HepG2 (cell line): ENCODE data around the gene PALMD. TPM values are rescaled to one million over a fixed set of nuclear protein-coding genes. Genes with fewer than 3 reads are reported as not detected.

ENCODE experiments used
- ATAC-seq: fragments of 200-7000 bp; cut with Tn5 transposase; 3 replicates; pipeline ENCODE4 v1.9.1; 2020; ENCODE audit warnings: mild to moderate bottlenecking, moderate library complexity
- BruUV-seq: library from RNA; stranded (reverse); fragments of 400-500 nt; replicated peaks from 2 replicates; lab custom pipeline; 2021; lab: Mats Ljungman, UMichigan
- CTCF ChIA-PET: fragments of 300-600 bp; formaldehyde crosslinking; extraction: SDS; loops from one replicate; lab custom pipeline; 2021; ENCODE audit warnings: low total read pairs, inconsistent platforms, low intra/inter-chr PET ratio; lab: Yijun Ruan, JAX
- POLR2A ChIA-PET: fragments of 350-600 bp; sonication (Branson Sonifier 250); formaldehyde crosslinking; loops from one replicate; lab custom pipeline; 2020; ENCODE audit warnings: antibody characterized with exemption, inconsistent platforms; lab: Yijun Ruan, JAX
- DNase-seq: peaks from one replicate; pipeline ENCODE4 v3.0.0-alpha.2; 2015; ENCODE audit warnings: low spot score
- FAIRE-seq: peaks from 3 replicates; lab custom pipeline; 2011; peaks lifted over from hg19 to GRCh38; lab: Jason Lieb, UNC
- H2AFZ ChIP-seq: one replicate; pipeline ENCODE4 v1.6.1; 2011; ENCODE audit warnings: low read length, inconsistent platforms
- H3K27ac ChIP-seq: fragments of 300-600 bp; 3 replicates; pipeline ENCODE4 v1.8.0; 2011; ENCODE audit warnings: mixed run types, mild to moderate bottlenecking, mixed read lengths, low read length, inconsistent platforms; ENCODE audit not compliant: insufficient read depth; ENCODE audit errors: extremely low read length
- H3K27me3 ChIP-seq, 2 experiments: fragments of 200-600 bp in 1 of 2; 2 replicates in 1 of 2; 3 replicates in 1 of 2; pipeline versions ENCODE4 v1.6.0 to v1.8.0; 2011; ENCODE audit warnings: low read length in 2 of 2, mild to moderate bottlenecking in 2 of 2, moderate library complexity in 2 of 2, inconsistent platforms in 1 of 2; ENCODE audit not compliant: insufficient read depth in 2 of 2, control insufficient read depth in 1 of 2
- H3K36me3 ChIP-seq, 2 experiments: fragments of 200-600 bp in 1 of 2; replicated peaks in 1 of 2; 2 replicates in 1 of 2; 3 replicates in 1 of 2; pipeline versions ENCODE4 v1.5.1 to v1.8.0; 2011; ENCODE audit warnings: low read length in 2 of 2, inconsistent platforms in 1 of 2; ENCODE audit not compliant: insufficient read depth in 2 of 2, control insufficient read depth in 1 of 2
- H3K4me1 ChIP-seq: 2 replicates; pipeline ENCODE4 v1.5.1; 2012; ENCODE audit warnings: low read length, inconsistent platforms; ENCODE audit not compliant: insufficient read depth
- H3K4me2 ChIP-seq: 2 replicates; pipeline ENCODE4 v1.6.0; 2011; ENCODE audit warnings: low read depth, low read length, inconsistent platforms
- H3K4me3 ChIP-seq, 3 experiments: fragments of 200-600 bp in 1 of 3; sonication (generic), shearing (Covaris generic) in 1 of 3; replicated peaks in 1 of 3; 2 replicates each; pipeline ENCODE4 v1.5.1; 2011 to 2016; ENCODE audit warnings: low read length in 3 of 3, inconsistent platforms in 2 of 3, low read depth in 2 of 3, mild to moderate bottlenecking in 2 of 3, control low read depth in 1 of 3, mixed read lengths in 1 of 3; ENCODE audit not compliant: insufficient read depth in 1 of 3
- H3K79me2 ChIP-seq: one replicate; pipeline ENCODE4 v1.6.1; 2011; ENCODE audit warnings: low read length, inconsistent platforms; ENCODE audit not compliant: insufficient read depth
- H3K9ac ChIP-seq: 2 replicates; pipeline ENCODE4 v1.6.0; 2011; ENCODE audit warnings: mild to moderate bottlenecking, low read depth, low read length, inconsistent platforms; ENCODE audit not compliant: insufficient read depth
- H3K9me3 ChIP-seq: 2 replicates; pipeline ENCODE4 v1.5.1; 2012; ENCODE audit warnings: mild to moderate bottlenecking, low read length
- H4K20me1 ChIP-seq: 2 replicates; pipeline ENCODE4 v1.6.0; 2011; ENCODE audit warnings: inconsistent platforms, mild to moderate bottlenecking, low read length, moderate library complexity; ENCODE audit not compliant: insufficient read depth
- EP300 ChIP-seq, 3 experiments: sonication (generic) in 1 of 3; formaldehyde crosslinking in 1 of 3; IDR thresholded peaks; 2 replicates each; pipeline versions ENCODE4 v1.5.1 to v1.6.1; 2011 to 2020; ENCODE audit warnings: low read depth in 2 of 3, low read length in 2 of 3, borderline replicate concordance in 1 of 3, improper control_type of control experiment in 1 of 3, mild to moderate bottlenecking in 1 of 3, missing genetic modification reagents in 1 of 3, moderate library complexity in 1 of 3
- FOXC1 ChIP-seq: sonication (generic); formaldehyde crosslinking; IDR thresholded peaks from 2 replicates; pipeline ENCODE4 v1.8.0; 2022; ENCODE audit warnings: mild to moderate bottlenecking, missing genetic modification reagents, borderline replicate concordance
- FOXM1 ChIP-seq: sonication (generic); formaldehyde crosslinking; IDR thresholded peaks from 2 replicates; pipeline ENCODE4 v1.5.0; 2020; ENCODE audit warnings: missing genetic modification reagents
- JDP2 ChIP-seq: sonication (generic); formaldehyde crosslinking; IDR thresholded peaks from 2 replicates; pipeline ENCODE4 v1.8.1; 2022; ENCODE audit warnings: missing genetic modification reagents, borderline replicate concordance
- NFYB ChIP-seq: sonication (generic); formaldehyde crosslinking; IDR thresholded peaks from 2 replicates; pipeline ENCODE4 v1.4.0; 2020; ENCODE audit warnings: missing genetic modification reagents
- TOE1 ChIP-seq: sonication (generic); formaldehyde crosslinking; IDR thresholded peaks from 2 replicates; pipeline ENCODE4 v1.4.0; 2020; ENCODE audit warnings: mild to moderate bottlenecking, missing genetic modification reagents
- XBP1 ChIP-seq: sonication (generic); formaldehyde crosslinking; IDR thresholded peaks from 2 replicates; pipeline ENCODE4 v1.5.0; 2020; ENCODE audit warnings: missing genetic modification reagents
- ZNF510 ChIP-seq: sonication (generic); formaldehyde crosslinking; IDR thresholded peaks from 2 replicates; pipeline ENCODE4 v1.4.0; 2020; ENCODE audit warnings: low read depth, mild to moderate bottlenecking, missing genetic modification reagents
- ZNF761 ChIP-seq: sonication (generic); formaldehyde crosslinking; conservative IDR thresholded peaks from 2 replicates; pipeline ENCODE4 v1.4.0; 2020; ENCODE audit warnings: mild to moderate bottlenecking, missing genetic modification reagents
- WGBS: methylation state at CpG from one replicate; pipeline ENCODE4 v1.1.6; 2017; ENCODE audit warnings: low lambda C conversion rate; 5-methylcytosine and 5-hydroxymethylcytosine counted together
- in situ Hi-C: cut with HindIII; loops from 2 replicates; pipeline ENCODE4 v1.10.0; 2017; ENCODE audit warnings: low pct_unique_long_range_greater_than_20kb; ENCODE audit not compliant: extremely low pct_ligation_motif_present
- intact Hi-C: fragments of 100-400 bp; cut with micrococcal nuclease; formaldehyde crosslinking; loops from one replicate; pipeline ENCODE4 v1.10.0; 2022; ENCODE audit not compliant: unreplicated experiment
- polyA plus RNA-seq, 8 experiments: library from polyadenylated mRNA; depleted of rRNA in 3 of 8; stranded (reverse) in 7 of 8; unstranded in 1 of 8; fragments of >200 nt; fragmentation: Illumina TruSeq in 4 of 8; extraction: Trizol in 4 of 8; gene quantifications; 2 replicates each; pipeline versions ENCODE4 v1.2.1 to v1.2.3, GENCODE V29; 2011 to 2016; ENCODE audit warnings: low read depth in 4 of 8, missing spikeins in 1 of 8, mixed read lengths in 1 of 8; ENCODE audit not compliant: insufficient read depth in 1 of 8
- total RNA-seq, 5 experiments: library from RNA; depleted of rRNA; stranded (reverse); fragments of >200 nt; fragmentation: Illumina TruSeq; extraction: Trizol; gene quantifications; 2 replicates each; pipeline ENCODE4 v1.2.3, GENCODE V29; 2016; ENCODE audit warnings: low read depth in 1 of 5
- TF ChIP-seq, protein P1 (sequence below), 2 experiments: sonication (generic) in 1 of 2; formaldehyde crosslinking in 1 of 2; IDR thresholded peaks; 2 replicates each; pipeline versions ENCODE4 v1.4.0 to v1.6.1; 2016 to 2020; ENCODE audit warnings: borderline replicate concordance in 1 of 2, low read depth in 1 of 2, mild to moderate bottlenecking in 1 of 2, missing genetic modification reagents in 1 of 2
- TF ChIP-seq, protein P2 (sequence below): sonication (generic); formaldehyde crosslinking; IDR thresholded peaks from 2 replicates; pipeline ENCODE4 v1.8.1; 2023; ENCODE audit warnings: mild to moderate bottlenecking, missing genetic modification reagents, borderline replicate concordance
- TF ChIP-seq, protein P3 (sequence below): sonication (generic); formaldehyde crosslinking; IDR thresholded peaks from 2 replicates; pipeline ENCODE4 v1.8.0; 2022; ENCODE audit warnings: mild to moderate bottlenecking, missing genetic modification reagents
- TF ChIP-seq, protein P4 (sequence below): sonication (generic); formaldehyde crosslinking; IDR thresholded peaks from 2 replicates; pipeline ENCODE4 v1.4.0; 2020; ENCODE audit warnings: mild to moderate bottlenecking, missing genetic modification reagents

PALMD gene
- total and polyA plus RNA-seq, 2 of the 13 experiments (the other 11 are each of a cell fraction or from before 2014, with no cell fraction given): 5.5 to 31.1 TPM

DNA sequence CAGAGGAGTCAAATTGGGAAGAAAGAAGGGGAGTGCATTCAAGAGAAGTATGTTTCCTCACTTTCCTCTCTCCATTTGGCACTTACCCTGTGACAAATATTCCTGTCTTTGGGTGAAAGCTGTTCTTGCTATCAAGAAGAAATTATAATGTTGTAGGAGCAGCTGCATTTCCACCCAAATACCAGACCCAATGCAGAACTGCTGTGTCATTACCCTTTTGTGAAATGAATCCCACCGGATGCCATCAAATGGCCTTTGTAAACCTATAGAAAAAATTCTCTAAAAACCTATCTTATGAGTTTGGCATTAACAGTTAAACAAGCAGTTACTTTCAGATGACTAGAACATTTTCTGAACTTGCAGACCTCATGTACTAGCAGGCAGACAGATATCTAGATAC, 16.7 kb upstream of the PALMD start:
- Histone ChIP-seq H3K4me3 (no peak overlapping the region), H2AFZ (no peak overlapping the region), H3K36me3 (no peaks in the 10 kb centered on the region), H3K4me1 (no peaks in the 10 kb centered on the region), H3K27me3 (no peaks in the 10 kb centered on the region), H3K79me2 (no peaks in the 10 kb centered on the region), H3K9me3 (no peaks in the 10 kb centered on the region), H4K20me1 (no peaks in the 10 kb centered on the region), H3K27ac (no peak overlapping the region), H3K9ac (no peak overlapping the region), H3K4me2 (no peak overlapping the region)
- POLR2A ChIA-PET: no interaction called here
- CTCF ChIA-PET: no interaction called here
- intact Hi-C loops: no loop called here
- no peak for ATAC-seq
- no peak for FAIRE-seq
- 75% methylated on average over 1 of the region's 1 CpG for WGBS
- in situ Hi-C loops: no loop called here
- no TSS peak for BruUV-seq
- DNase-seq: no peak
- TF ChIP-seq, protein P1, sequence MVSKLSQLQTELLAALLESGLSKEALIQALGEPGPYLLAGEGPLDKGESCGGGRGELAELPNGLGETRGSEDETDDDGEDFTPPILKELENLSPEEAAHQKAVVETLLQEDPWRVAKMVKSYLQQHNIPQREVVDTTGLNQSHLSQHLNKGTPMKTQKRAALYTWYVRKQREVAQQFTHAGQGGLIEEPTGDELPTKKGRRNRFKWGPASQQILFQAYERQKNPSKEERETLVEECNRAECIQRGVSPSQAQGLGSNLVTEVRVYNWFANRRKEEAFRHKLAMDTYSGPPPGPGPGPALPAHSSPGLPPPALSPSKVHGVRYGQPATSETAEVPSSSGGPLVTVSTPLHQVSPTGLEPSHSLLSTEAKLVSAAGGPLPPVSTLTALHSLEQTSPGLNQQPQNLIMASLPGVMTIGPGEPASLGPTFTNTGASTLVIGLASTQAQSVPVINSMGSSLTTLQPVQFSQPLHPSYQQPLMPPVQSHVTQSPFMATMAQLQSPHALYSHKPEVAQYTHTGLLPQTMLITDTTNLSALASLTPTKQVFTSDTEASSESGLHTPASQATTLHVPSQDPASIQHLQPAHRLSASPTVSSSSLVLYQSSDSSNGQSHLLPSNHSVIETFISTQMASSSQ (IDR thresholded peaks at IDR 0.05; ENCODE audit: low read depth): no peak
- TF ChIP-seq, protein P1 (CRISPR knock-in tag; IDR thresholded peaks at IDR 0.05; ENCODE audit: borderline replicate concordance): no peak
- TF ChIP-seq TOE1 (no peak), EP300 (IDR thresholded peaks at IDR 0.05; ENCODE audit: low read depth in 2 of 2, low read length in 2 of 2) (no peak), EP300 (CRISPR knock-in tag; IDR thresholded peaks at IDR 0.05; ENCODE audit: borderline replicate concordance) (no peak), JDP2 (CRISPR knock-in tag) (no peak), XBP1 (CRISPR knock-in tag) (no peak), FOXC1 (CRISPR knock-in tag) (no peak), NFYB (CRISPR knock-in tag) (no peak), ZNF510 (CRISPR knock-in tag) (no peak), FOXM1 (no peak), ZNF761 (no peak)
- TF ChIP-seq, protein P2, sequence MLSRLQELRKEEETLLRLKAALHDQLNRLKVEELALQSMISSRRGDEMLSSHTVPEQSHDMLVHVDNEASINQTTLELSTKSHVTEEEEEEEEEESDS (CRISPR knock-in tag): no peak
- TF ChIP-seq, protein P3, sequence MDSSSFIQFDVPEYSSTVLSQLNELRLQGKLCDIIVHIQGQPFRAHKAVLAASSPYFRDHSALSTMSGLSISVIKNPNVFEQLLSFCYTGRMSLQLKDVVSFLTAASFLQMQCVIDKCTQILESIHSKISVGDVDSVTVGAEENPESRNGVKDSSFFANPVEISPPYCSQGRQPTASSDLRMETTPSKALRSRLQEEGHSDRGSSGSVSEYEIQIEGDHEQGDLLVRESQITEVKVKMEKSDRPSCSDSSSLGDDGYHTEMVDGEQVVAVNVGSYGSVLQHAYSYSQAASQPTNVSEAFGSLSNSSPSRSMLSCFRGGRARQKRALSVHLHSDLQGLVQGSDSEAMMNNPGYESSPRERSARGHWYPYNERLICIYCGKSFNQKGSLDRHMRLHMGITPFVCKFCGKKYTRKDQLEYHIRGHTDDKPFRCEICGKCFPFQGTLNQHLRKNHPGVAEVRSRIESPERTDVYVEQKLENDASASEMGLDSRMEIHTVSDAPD (CRISPR knock-in tag): no peak
- TF ChIP-seq, protein P4, sequence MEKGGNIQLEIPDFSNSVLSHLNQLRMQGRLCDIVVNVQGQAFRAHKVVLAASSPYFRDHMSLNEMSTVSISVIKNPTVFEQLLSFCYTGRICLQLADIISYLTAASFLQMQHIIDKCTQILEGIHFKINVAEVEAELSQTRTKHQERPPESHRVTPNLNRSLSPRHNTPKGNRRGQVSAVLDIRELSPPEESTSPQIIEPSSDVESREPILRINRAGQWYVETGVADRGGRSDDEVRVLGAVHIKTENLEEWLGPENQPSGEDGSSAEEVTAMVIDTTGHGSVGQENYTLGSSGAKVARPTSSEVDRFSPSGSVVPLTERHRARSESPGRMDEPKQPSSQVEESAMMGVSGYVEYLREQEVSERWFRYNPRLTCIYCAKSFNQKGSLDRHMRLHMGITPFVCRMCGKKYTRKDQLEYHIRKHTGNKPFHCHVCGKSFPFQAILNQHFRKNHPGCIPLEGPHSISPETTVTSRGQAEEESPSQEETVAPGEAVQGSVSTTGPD (CRISPR knock-in tag): no peak
